ENCODE results near the gene LTBP1. TPM values are rescaled to one million over a fixed set of nuclear protein-coding genes. Genes with fewer than 3 reads are reported as not detected.
"Not testable (repeated sequence)": the region's sequence is repeated elsewhere in the genome, so short reads cannot be mapped to it uniquely, and the experiment has no call there.

The LTBP1 gene
- total RNA-seq, 2 experiments from 2014 or later, result 0.06 TPM; not detected in 1

DNA sequence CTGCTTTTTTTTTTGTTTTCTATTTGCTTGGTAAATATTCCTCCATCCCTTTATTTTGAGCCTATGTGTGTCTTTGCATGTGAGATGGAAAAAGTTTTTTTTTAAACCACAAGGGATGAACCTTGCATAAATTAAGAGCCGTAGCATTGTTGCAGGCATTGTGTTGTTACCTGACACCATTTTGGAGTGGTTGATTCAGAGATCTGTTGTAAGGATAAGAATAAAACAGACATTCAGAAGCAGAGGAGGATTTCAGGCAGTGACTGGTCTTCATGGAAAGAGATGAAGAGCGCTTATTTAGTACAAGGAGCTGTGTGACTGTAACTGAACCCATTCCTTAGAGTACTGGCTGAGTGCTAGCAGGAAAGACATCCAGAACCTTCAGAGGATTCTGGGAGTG, 101.2 kb downstream of the LTBP1 start:
- H3K36me3 Mint-ChIP-seq (ENCODE audit: low read depth), result no peaks in the 10 kb centered on the region
- no peak for ATAC-seq (ENCODE audit: poor library complexity)
- Histone ChIP-seq H3K9me3 (ENCODE audit: control insufficient read depth in 1 of 2, insufficient read depth in 1 of 2, low read length in 2 of 2) (no peaks in the 10 kb centered on the region), H3K4me1 (ENCODE audit: insufficient read depth, low read length) (no peaks in the 10 kb centered on the region), H3K27me3 (ENCODE audit: control insufficient read depth in 1 of 2, insufficient read depth in 2 of 2, low read length in 2 of 2) (no peaks in the 10 kb centered on the region), H3K36me3 (ENCODE audit: insufficient read depth, low read length) (no peaks in the 10 kb centered on the region), H3K4me3 (ENCODE audit: low read length) (no peak overlapping the region), H3K27ac (ENCODE audit: low read depth in 1 of 2, low read length in 2 of 2) (no peak overlapping the region)
- TF ChIP-seq, protein P1, sequence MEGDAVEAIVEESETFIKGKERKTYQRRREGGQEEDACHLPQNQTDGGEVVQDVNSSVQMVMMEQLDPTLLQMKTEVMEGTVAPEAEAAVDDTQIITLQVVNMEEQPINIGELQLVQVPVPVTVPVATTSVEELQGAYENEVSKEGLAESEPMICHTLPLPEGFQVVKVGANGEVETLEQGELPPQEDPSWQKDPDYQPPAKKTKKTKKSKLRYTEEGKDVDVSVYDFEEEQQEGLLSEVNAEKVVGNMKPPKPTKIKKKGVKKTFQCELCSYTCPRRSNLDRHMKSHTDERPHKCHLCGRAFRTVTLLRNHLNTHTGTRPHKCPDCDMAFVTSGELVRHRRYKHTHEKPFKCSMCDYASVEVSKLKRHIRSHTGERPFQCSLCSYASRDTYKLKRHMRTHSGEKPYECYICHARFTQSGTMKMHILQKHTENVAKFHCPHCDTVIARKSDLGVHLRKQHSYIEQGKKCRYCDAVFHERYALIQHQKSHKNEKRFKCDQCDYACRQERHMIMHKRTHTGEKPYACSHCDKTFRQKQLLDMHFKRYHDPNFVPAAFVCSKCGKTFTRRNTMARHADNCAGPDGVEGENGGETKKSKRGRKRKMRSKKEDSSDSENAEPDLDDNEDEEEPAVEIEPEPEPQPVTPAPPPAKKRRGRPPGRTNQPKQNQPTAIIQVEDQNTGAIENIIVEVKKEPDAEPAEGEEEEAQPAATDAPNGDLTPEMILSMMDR (IDR thresholded peaks at IDR 0.05), result no peak
- H3K9me3 Mint-ChIP-seq, result no peaks in the 10 kb centered on the region
- DNase-seq, result no peak
- ChIA-PET POLR2A (no interaction called here), CTCF (no interaction called here)
- H3K4me1 Mint-ChIP-seq (ENCODE audit: low read depth), result no peaks in the 10 kb centered on the region
- no peak overlapping the region for H3K27ac Mint-ChIP-seq
- intact Hi-C loops (cut with DNase I, micrococcal nuclease), result no loop called here
- H3K4me3 Mint-ChIP-seq, result no peak overlapping the region
- no peaks in the 10 kb centered on the region for H3K27me3 Mint-ChIP-seq

DNA sequence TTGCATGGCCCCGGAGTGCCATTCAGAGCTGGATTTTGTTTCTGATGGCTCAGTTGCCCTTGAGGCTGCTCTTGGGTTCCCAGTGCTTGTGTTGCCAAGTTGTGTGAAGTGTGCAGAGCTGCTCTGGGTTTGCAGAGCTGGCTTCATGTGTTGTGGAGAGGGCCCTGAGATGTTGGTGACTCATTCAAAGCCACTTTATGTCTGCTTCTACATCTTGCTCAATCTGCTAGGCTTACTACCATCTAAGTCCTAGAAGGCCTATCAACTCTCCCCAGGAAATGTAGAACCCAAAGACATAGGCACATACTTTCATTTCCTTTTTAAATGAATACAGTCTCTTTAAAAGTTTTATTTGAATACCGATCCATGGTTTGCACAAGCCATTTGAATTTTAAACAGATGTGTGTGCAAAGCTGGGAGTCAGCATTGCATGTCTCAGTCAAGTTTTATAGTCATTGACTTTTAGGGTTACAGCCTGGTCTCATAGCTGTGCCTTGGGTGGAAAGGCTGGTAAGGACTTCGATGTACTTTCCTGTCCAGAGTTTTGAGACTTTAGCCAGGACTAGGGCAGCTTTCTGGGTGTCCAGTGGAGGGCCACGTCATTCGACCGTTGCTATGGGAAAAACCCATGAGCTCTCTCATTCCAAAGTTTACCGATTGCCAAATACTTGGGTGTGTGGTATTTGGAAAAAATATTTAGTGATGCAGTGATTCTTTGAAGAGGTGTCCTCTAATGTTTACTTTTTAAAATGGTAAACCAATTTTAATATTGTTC, 105.0 kb downstream of the LTBP1 start:
- H3K4me1 ChIP-seq (ENCODE audit: insufficient read depth, low read length), result no peaks in the 10 kb centered on the region
- no peaks in the 10 kb centered on the region for H3K27me3 ChIP-seq (ENCODE audit: control insufficient read depth in 1 of 2, insufficient read depth in 2 of 2, low read length in 2 of 2)
- Mint-ChIP-seq H3K27me3 (no peaks in the 10 kb centered on the region), H3K27ac (no peak overlapping the region), H3K4me3 (no peak overlapping the region), H3K4me1 (ENCODE audit: low read depth) (no peaks in the 10 kb centered on the region), H3K36me3 (ENCODE audit: low read depth) (no peaks in the 10 kb centered on the region), H3K9me3 (no peaks in the 10 kb centered on the region)
- intact Hi-C loops (cut with DNase I, micrococcal nuclease), result no loop called here
- DNase-seq (no peak), ATAC-seq (ENCODE audit: poor library complexity) (no peak)
- no peaks in the 10 kb centered on the region for H3K36me3 ChIP-seq (ENCODE audit: insufficient read depth, low read length)
- ChIA-PET CTCF (interaction anchor here (0.8 kb wide), 1 partner anchor 11 kb away, joined by 3 read pairs; no protein-coding TSS in a partner anchor), POLR2A (no interaction called here)
- H3K4me3 ChIP-seq (ENCODE audit: low read length), result no peak overlapping the region
- H3K9me3 ChIP-seq (ENCODE audit: control insufficient read depth in 1 of 2, insufficient read depth in 1 of 2, low read length in 2 of 2), result no peaks in the 10 kb centered on the region
- TF ChIP-seq, protein P1 (IDR thresholded peaks at IDR 0.05), result no peak
- H3K27ac ChIP-seq (ENCODE audit: low read depth in 1 of 2, low read length in 2 of 2), result no peak overlapping the region

- Histone ChIP-seq H3K36me3 (ENCODE audit: insufficient read depth, low read length) (no peaks in the 10 kb centered on the region), H3K27ac (ENCODE audit: low read depth in 1 of 2, low read length in 2 of 2) (no peak overlapping the region), H3K4me3 (ENCODE audit: low read length) (no peak overlapping the region), H3K27me3 (ENCODE audit: control insufficient read depth in 1 of 2, insufficient read depth in 2 of 2, low read length in 2 of 2) (no peaks in the 10 kb centered on the region), H3K9me3 (ENCODE audit: control insufficient read depth in 1 of 2, insufficient read depth in 1 of 2, low read length in 2 of 2) (peaks cover 0 to 3% of the 10 kb centered on the region in 2 experiments), H3K4me1 (ENCODE audit: insufficient read depth, low read length) (no peaks in the 10 kb centered on the region)
- CTCF ChIA-PET, result no interaction called here
- intact Hi-C loops (cut with DNase I, micrococcal nuclease), result no loop called here
- POLR2A ChIA-PET, result no interaction called here
- ATAC-seq (ENCODE audit: poor library complexity) (no peak), DNase-seq (no peak)
- Mint-ChIP-seq H3K27me3 (no peaks in the 10 kb centered on the region), H3K36me3 (ENCODE audit: low read depth) (no peaks in the 10 kb centered on the region), H3K9me3 (no peaks in the 10 kb centered on the region), H3K27ac (no peak overlapping the region), H3K4me3 (no peak overlapping the region), H3K4me1 (ENCODE audit: low read depth) (no peaks in the 10 kb centered on the region)
- TF ChIP-seq, protein P1 (IDR thresholded peaks at IDR 0.05), result no peak
Measured at GRCh38 chr2:33052361-33052735, 105.6 kb downstream of the LTBP1 start.

DNA sequence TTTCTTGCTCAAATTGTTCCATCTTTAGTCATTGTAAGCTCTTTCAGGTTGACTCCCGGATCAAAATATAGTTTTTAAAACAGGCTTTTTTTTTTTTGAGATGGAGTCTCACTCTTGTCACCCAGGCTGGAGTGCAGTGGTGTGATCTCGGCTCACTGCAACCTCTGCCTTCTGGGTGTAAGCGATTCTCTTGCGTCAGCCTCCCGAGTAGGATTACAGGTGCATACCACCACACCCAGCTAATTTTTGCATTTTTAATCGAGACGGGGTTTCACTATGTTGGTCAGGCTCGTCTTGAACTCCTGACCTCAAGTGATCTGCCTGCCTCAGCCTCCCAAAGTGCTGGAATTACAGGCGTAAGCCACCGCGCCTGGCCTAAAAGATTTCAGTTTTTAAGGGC, 106.0 kb downstream of the LTBP1 start:
- intact Hi-C loops (cut with DNase I, micrococcal nuclease); H3K4me3 ChIP-seq (ENCODE audit: low read length); H3K36me3 Mint-ChIP-seq (ENCODE audit: low read depth); POLR2A ChIA-PET; H3K27me3 Mint-ChIP-seq; H3K4me3 Mint-ChIP-seq; H3K27me3 ChIP-seq (ENCODE audit: control insufficient read depth in 1 of 2, insufficient read depth in 2 of 2, low read length in 2 of 2); H3K9me3 Mint-ChIP-seq; H3K9me3 ChIP-seq (ENCODE audit: control insufficient read depth in 1 of 2, insufficient read depth in 1 of 2, low read length in 2 of 2); H3K27ac ChIP-seq (ENCODE audit: low read depth in 1 of 2, low read length in 2 of 2); CTCF ChIA-PET; ATAC-seq (ENCODE audit: poor library complexity); H3K4me1 ChIP-seq (ENCODE audit: insufficient read depth, low read length); H3K27ac Mint-ChIP-seq; H3K36me3 ChIP-seq (ENCODE audit: insufficient read depth, low read length); H3K4me1 Mint-ChIP-seq (ENCODE audit: low read depth); DNase-seq: not testable (repeated sequence)
